Measurements from ENCODE around the gene ELOVL5.

The ELOVL5 gene

GRCh38 chr6:53313784-53314400, 34.9 kb downstream of the ELOVL5 start:
- H3K36me3 ChIP-seq (ENCODE audit: low read length) = no peaks in the 10 kb centered on the region
- peaks cover 98% of the 10 kb centered on the region for H3K79me2 ChIP-seq (ENCODE audit: insufficient read depth, low read length)
- no peak overlapping the region for H3K4me3 ChIP-seq (ENCODE audit: insufficient read depth, low read length, poor library complexity, severe bottlenecking)
- H3K27me3 ChIP-seq (ENCODE audit: low read length) = no peaks in the 10 kb centered on the region
- H3K27ac ChIP-seq (ENCODE audit: low read depth, low read length) = no peak overlapping the region
- peak overlapping the region; percentile 1 for H3K4me2 ChIP-seq (ENCODE audit: low read depth, low read length, poor library complexity, severe bottlenecking)
- H3F3A ChIP-seq (ENCODE audit: insufficient read depth) = peaks cover 35% of the 10 kb centered on the region
- TF ChIP-seq, protein P1, sequence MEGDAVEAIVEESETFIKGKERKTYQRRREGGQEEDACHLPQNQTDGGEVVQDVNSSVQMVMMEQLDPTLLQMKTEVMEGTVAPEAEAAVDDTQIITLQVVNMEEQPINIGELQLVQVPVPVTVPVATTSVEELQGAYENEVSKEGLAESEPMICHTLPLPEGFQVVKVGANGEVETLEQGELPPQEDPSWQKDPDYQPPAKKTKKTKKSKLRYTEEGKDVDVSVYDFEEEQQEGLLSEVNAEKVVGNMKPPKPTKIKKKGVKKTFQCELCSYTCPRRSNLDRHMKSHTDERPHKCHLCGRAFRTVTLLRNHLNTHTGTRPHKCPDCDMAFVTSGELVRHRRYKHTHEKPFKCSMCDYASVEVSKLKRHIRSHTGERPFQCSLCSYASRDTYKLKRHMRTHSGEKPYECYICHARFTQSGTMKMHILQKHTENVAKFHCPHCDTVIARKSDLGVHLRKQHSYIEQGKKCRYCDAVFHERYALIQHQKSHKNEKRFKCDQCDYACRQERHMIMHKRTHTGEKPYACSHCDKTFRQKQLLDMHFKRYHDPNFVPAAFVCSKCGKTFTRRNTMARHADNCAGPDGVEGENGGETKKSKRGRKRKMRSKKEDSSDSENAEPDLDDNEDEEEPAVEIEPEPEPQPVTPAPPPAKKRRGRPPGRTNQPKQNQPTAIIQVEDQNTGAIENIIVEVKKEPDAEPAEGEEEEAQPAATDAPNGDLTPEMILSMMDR (IDR thresholded peaks at IDR 0.05; ENCODE audit: insufficient read depth, low read length, poor library complexity, severe bottlenecking) = no peak
- no peak for TF ChIP-seq EZH2phosphoT487 (conservative IDR thresholded peaks at IDR 0.05; ENCODE audit: low read length)
- no peaks in the 10 kb centered on the region for H3K9me3 ChIP-seq (ENCODE audit: insufficient read depth, low read length)
- no peak overlapping the region for H3K9ac ChIP-seq (ENCODE audit: low read length)
- no peaks in the 10 kb centered on the region for H3K9me2 ChIP-seq (replicated peaks; ENCODE audit: insufficient read depth, low read length)
- H4K20me1 ChIP-seq (ENCODE audit: low read depth, low read length) = peaks cover 80% of the 10 kb centered on the region
- no peak overlapping the region for H2AFZ ChIP-seq (ENCODE audit: low read depth, low read length, severe bottlenecking)

GRCh38 chr6:53312355-53312754, 36.4 kb downstream of the ELOVL5 start:
- TF ChIP-seq, protein P1 (IDR thresholded peaks at IDR 0.05; ENCODE audit: insufficient read depth, low read length, poor library complexity, severe bottlenecking) = no peak
- no peak for TF ChIP-seq EZH2phosphoT487 (conservative IDR thresholded peaks at IDR 0.05; ENCODE audit: low read length)
- Histone ChIP-seq H4K20me1 (ENCODE audit: low read depth, low read length) (peaks cover 84% of the 10 kb centered on the region), H3F3A (ENCODE audit: insufficient read depth) (peaks cover 40% of the 10 kb centered on the region), H3K9me3 (ENCODE audit: insufficient read depth, low read length) (no peaks in the 10 kb centered on the region), H3K4me3 (ENCODE audit: insufficient read depth, low read length, poor library complexity, severe bottlenecking) (no peak overlapping the region), H3K27me3 (ENCODE audit: low read length) (no peaks in the 10 kb centered on the region), H3K27ac (ENCODE audit: low read depth, low read length) (peak overlapping the region; percentile 38), H2AFZ (ENCODE audit: low read depth, low read length, severe bottlenecking) (no peak overlapping the region), H3K36me3 (ENCODE audit: low read length) (no peaks in the 10 kb centered on the region), H3K9me2 (replicated peaks; ENCODE audit: insufficient read depth, low read length) (no peaks in the 10 kb centered on the region), H3K4me2 (ENCODE audit: low read depth, low read length, poor library complexity, severe bottlenecking) (peak overlapping the region; percentile 39), H3K79me2 (ENCODE audit: insufficient read depth, low read length) (peaks cover 100% of the 10 kb centered on the region), H3K9ac (ENCODE audit: low read length) (no peak overlapping the region)

- H3F3A ChIP-seq (ENCODE audit: insufficient read depth) = peaks cover 44% of the 10 kb centered on the region
- no peaks in the 10 kb centered on the region for H3K36me3 ChIP-seq (ENCODE audit: low read length)
- H3K4me2 ChIP-seq (ENCODE audit: low read depth, low read length, poor library complexity, severe bottlenecking) = peak overlapping the region; percentile 39
- peaks cover 100% of the 10 kb centered on the region for H3K79me2 ChIP-seq (ENCODE audit: insufficient read depth, low read length)
- H3K27ac ChIP-seq (ENCODE audit: low read depth, low read length) = no peak overlapping the region; the same call in 1 of the 2 replicates
- peaks cover 85% of the 10 kb centered on the region for H4K20me1 ChIP-seq (ENCODE audit: low read depth, low read length)
- no peak overlapping the region for H3K9ac ChIP-seq (ENCODE audit: low read length)
- no peaks in the 10 kb centered on the region for H3K9me3 ChIP-seq (ENCODE audit: insufficient read depth, low read length)
- TF ChIP-seq, protein P1 (IDR thresholded peaks at IDR 0.05; ENCODE audit: insufficient read depth, low read length, poor library complexity, severe bottlenecking) = no peak
- H3K9me2 ChIP-seq (replicated peaks; ENCODE audit: insufficient read depth, low read length) = no peaks in the 10 kb centered on the region
- H2AFZ ChIP-seq (ENCODE audit: low read depth, low read length, severe bottlenecking) = no peak overlapping the region
- H3K4me3 ChIP-seq (ENCODE audit: insufficient read depth, low read length, poor library complexity, severe bottlenecking) = no peak overlapping the region
- no peaks in the 10 kb centered on the region for H3K27me3 ChIP-seq (ENCODE audit: low read length)
Measured at GRCh38 chr6:53311586-53311935, 37.2 kb downstream of the ELOVL5 start.

Data from SU-DHL-6 (cell line).